ENCODE measurements around the gene EPN1. TPM values are rescaled to one million over a fixed set of nuclear protein-coding genes. Genes with fewer than 3 reads are reported as not detected.

The EPN1 gene
- total and polyA plus RNA-seq, 9 of the 15 experiments (the other 6 are each of a cell fraction or from before 2014, with no cell fraction given) = 0.08 to 138 (median 12.7) TPM

DNA sequence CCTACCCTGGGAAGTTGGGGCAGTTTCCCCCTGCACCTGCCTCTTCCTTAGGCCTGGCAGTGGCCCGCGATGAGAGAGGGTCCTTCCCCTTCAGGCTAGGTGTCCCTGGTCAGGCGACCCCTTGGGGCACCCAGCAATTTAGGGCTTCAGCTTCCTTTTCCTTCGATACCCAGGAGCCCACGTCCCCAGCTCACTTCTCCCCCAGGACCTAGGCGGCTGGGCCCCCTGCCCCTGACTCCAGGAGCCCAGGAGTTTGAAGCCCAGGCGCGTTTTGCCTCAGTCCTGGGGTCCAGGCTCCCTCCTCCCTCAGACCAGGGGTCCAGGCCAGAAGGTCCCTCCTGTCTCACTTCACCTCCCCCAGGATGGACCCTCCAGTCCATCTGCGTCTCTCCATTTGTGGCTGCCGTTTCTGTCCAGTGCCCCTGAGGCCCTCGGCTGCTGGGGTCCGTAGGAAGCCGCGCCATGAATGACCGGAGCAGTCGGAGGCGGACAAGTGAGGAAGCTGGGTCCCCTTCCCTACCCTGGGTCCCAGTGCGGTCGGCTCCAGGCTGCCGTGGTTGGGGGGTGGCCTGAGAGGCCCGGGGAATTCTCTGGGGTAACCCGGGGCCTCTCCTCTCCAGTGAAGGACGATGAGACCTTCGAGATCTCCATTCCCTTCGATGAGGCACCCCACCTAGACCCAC lies 26.3 kb upstream of the EPN1 start (continued):
- TF ChIP-seq, protein P1, sequence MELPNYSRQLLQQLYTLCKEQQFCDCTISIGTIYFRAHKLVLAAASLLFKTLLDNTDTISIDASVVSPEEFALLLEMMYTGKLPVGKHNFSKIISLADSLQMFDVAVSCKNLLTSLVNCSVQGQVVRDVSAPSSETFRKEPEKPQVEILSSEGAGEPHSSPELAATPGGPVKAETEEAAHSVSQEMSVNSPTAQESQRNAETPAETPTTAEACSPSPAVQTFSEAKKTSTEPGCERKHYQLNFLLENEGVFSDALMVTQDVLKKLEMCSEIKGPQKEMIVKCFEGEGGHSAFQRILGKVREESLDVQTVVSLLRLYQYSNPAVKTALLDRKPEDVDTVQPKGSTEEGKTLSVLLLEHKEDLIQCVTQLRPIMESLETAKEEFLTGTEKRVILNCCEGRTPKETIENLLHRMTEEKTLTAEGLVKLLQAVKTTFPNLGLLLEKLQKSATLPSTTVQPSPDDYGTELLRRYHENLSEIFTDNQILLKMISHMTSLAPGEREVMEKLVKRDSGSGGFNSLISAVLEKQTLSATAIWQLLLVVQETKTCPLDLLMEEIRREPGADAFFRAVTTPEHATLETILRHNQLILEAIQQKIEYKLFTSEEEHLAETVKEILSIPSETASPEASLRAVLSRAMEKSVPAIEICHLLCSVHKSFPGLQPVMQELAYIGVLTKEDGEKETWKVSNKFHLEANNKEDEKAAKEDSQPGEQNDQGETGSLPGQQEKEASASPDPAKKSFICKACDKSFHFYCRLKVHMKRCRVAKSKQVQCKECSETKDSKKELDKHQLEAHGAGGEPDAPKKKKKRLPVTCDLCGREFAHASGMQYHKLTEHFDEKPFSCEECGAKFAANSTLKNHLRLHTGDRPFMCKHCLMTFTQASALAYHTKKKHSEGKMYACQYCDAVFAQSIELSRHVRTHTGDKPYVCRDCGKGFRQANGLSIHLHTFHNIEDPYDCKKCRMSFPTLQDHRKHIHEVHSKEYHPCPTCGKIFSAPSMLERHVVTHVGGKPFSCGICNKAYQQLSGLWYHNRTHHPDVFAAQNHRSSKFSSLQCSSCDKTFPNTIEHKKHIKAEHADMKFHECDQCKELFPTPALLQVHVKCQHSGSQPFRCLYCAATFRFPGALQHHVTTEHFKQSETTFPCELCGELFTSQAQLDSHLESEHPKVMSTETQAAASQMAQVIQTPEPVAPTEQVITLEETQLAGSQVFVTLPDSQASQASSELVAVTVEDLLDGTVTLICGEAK (IDR thresholded peaks at IDR 0.05) = 0 out of 2 replicates have a peak, but pooled peaks have one; percentile 36
- TF ChIP-seq, protein P1 (CRISPR knock-in tag; IDR thresholded peaks at IDR 0.05) = no peak
- TF ChIP-seq POLR2G (IDR thresholded peaks at IDR 0.05; ENCODE audit: low read depth, low read length) = 0 out of 2 replicates have a peak, but pooled peaks have one; percentile 17
- TF ChIP-seq, protein P2, sequence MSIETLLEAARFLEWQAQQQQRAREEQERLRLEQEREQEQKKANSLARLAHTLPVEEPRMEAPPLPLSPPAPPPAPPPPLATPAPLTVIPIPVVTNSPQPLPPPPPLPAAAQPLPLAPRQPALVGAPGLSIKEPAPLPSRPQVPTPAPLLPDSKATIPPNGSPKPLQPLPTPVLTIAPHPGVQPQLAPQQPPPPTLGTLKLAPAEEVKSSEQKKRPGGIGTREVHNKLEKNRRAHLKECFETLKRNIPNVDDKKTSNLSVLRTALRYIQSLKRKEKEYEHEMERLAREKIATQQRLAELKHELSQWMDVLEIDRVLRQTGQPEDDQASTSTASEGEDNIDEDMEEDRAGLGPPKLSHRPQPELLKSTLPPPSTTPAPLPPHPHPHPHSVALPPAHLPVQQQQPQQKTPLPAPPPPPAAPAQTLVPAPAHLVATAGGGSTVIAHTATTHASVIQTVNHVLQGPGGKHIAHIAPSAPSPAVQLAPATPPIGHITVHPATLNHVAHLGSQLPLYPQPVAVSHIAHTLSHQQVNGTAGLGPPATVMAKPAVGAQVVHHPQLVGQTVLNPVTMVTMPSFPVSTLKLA (conservative IDR thresholded peaks at IDR 0.05) = no peak
- no peak for TF ChIP-seq GATAD2A (IDR thresholded peaks at IDR 0.05)
- no peak for TF ChIP-seq SP1 (CRISPR knock-in tag; IDR thresholded peaks at IDR 0.05)
- no peak for TF ChIP-seq EHMT2 (IDR thresholded peaks at IDR 0.05)
- TF ChIP-seq PTRF (tag; IDR thresholded peaks at IDR 0.05) = no peak
- no peak for TF ChIP-seq ESRRB (CRISPR knock-in tag; IDR thresholded peaks at IDR 0.05; ENCODE audit: borderline replicate concordance)
- 0 out of 2 replicates have a peak, but pooled peaks have one; percentile 15 for TF ChIP-seq SMARCA4 (IDR thresholded peaks at IDR 0.05)
- TF ChIP-seq IFI16 (CRISPR knock-in tag; IDR thresholded peaks at IDR 0.05) = no peak
- TF ChIP-seq SIRT6 (IDR thresholded peaks at IDR 0.05; ENCODE audit: low read depth, low read length) = no peak
- no peak for TF ChIP-seq DACH1 (IDR thresholded peaks at IDR 0.05; ENCODE audit: partially characterized antibody)
- TF ChIP-seq TCF3 (CRISPR knock-in tag; IDR thresholded peaks at IDR 0.05) = no peak
- TF ChIP-seq ZNF445 (CRISPR knock-in tag; IDR thresholded peaks at IDR 0.05; ENCODE audit: low read depth) = no peak
- TF ChIP-seq FOXK2 (conservative IDR thresholded peaks at IDR 0.05 in 1 of 2, IDR thresholded peaks at IDR 0.05 in 1 of 2; ENCODE audit: low read depth in 2 of 2) = no peak
- TF ChIP-seq KDM5B (IDR thresholded peaks at IDR 0.05; ENCODE audit: insufficient replicate concordance, low read depth, low read length) = peak; percentile 62
- TF ChIP-seq, protein P3, sequence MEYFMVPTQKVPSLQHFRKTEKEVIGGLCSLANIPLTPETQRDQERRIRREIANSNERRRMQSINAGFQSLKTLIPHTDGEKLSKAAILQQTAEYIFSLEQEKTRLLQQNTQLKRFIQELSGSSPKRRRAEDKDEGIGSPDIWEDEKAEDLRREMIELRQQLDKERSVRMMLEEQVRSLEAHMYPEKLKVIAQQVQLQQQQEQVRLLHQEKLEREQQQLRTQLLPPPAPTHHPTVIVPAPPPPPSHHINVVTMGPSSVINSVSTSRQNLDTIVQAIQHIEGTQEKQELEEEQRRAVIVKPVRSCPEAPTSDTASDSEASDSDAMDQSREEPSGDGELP (CRISPR knock-in tag; IDR thresholded peaks at IDR 0.05; ENCODE audit: borderline replicate concordance) = no peak
